Natural killer cell (primary cell): Measurements from ENCODE around the gene PER2. TPM values are rescaled to one million over a fixed set of nuclear protein-coding genes. Genes with fewer than 3 reads are reported as not detected.
"Not testable (repeated sequence)": the region's sequence is repeated elsewhere in the genome, so short reads cannot be mapped to it uniquely, and the experiment has no call there.

Source experiments
- ATAC-seq, 3 donors: fragments of 150-1000 bp in 2 of 3; fragments of 200-7000 bp in 1 of 3; cut with Tn5 transposase; 1 replicate in 1 of 3; 2 replicates in 2 of 3; pipeline ENCODE4 v1.10.0; 2021; ENCODE audit warnings: mild to moderate bottlenecking in 2 of 3, moderate library complexity in 2 of 3
- DNase-seq, 2 donors: peaks; one replicate each; pipeline versions ENCODE4 v3.0.0 to v3.0.0-alpha.2; 2013 to 2021; ENCODE audit warnings: mixed read lengths in 1 of 2
- H3K27ac ChIP-seq: one replicate; pipeline ENCODE4 v1.5.1; 2013; ENCODE audit warnings: mild to moderate bottlenecking, low read length
- H3K27me3 ChIP-seq: one replicate; pipeline ENCODE4 v1.6.1; 2013; ENCODE audit warnings: low read length; ENCODE audit not compliant: control insufficient read depth, insufficient read depth
- H3K36me3 ChIP-seq: one replicate; pipeline ENCODE4 v1.6.1; 2013; ENCODE audit warnings: low read length; ENCODE audit not compliant: control insufficient read depth, insufficient read depth
- H3K4me1 ChIP-seq: one replicate; pipeline ENCODE4 v1.6.1; 2013; ENCODE audit warnings: low read length; ENCODE audit not compliant: control insufficient read depth, insufficient read depth
- H3K4me3 ChIP-seq: one replicate; pipeline ENCODE4 v1.5.1; 2013; ENCODE audit warnings: low read length
- H3K9me3 ChIP-seq: one replicate; pipeline ENCODE4 v1.6.1; 2013; ENCODE audit warnings: low read length; ENCODE audit not compliant: control insufficient read depth, insufficient read depth
- H3K27ac Mint-ChIP-seq, 2 donors: one replicate each; pipeline ENCODE4 v1.8.0; 2022; ENCODE audit warnings: mild to moderate bottlenecking in 2 of 2, mixed read lengths in 2 of 2, moderate library complexity in 1 of 2
- H3K27me3 Mint-ChIP-seq, 2 donors: one replicate each; pipeline ENCODE4 v1.8.0; 2022; ENCODE audit warnings: low read depth in 2 of 2, mixed read lengths in 2 of 2
- H3K36me3 Mint-ChIP-seq: one replicate; pipeline ENCODE4 v1.8.0; 2022; ENCODE audit warnings: mixed read lengths
- H3K4me1 Mint-ChIP-seq, 2 donors: one replicate each; pipeline ENCODE4 v1.8.0; 2022; ENCODE audit warnings: mixed read lengths in 2 of 2
- H3K4me3 Mint-ChIP-seq: one replicate; pipeline ENCODE4 v1.8.0; 2022; ENCODE audit warnings: mild to moderate bottlenecking, moderate library complexity, mixed read lengths
- H3K9me3 Mint-ChIP-seq, 2 donors: one replicate each; pipeline ENCODE4 v1.8.0; 2022; ENCODE audit warnings: mixed read lengths in 2 of 2
- WGBS: methylation state at CpG from one replicate; pipeline ENCODE4 v1.1.7; 2013; ENCODE audit warnings: missing lambda C conversion rate; ENCODE audit not compliant: insufficient coverage; 5-methylcytosine and 5-hydroxymethylcytosine counted together
- intact Hi-C: fragments of 100-400 bp; cut with micrococcal nuclease; formaldehyde crosslinking; loops from one replicate; pipeline ENCODE4 v1.14.2; 2022
- total RNA-seq, 4 donors: library from RNA; stranded (reverse); fragments of 120-200 nt in 1 of 4; gene quantifications; one replicate each; pipeline versions ENCODE4 v1.2.3 to v1.2.4, GENCODE V29; 2013 to 2022
- TF ChIP-seq, protein P1 (sequence below): fragments of 200-600 bp; IDR thresholded peaks from one replicate; pipeline ENCODE4 v1.8.0; 2022; ENCODE audit warnings: antibody characterized with exemption

PER2 gene
- total RNA-seq, 3 donors from 2014 or later (not counting 1 experiment from before 2014, with no cell fraction given), result 26.3 to 32.9 (median 32.6) TPM

DNA sequence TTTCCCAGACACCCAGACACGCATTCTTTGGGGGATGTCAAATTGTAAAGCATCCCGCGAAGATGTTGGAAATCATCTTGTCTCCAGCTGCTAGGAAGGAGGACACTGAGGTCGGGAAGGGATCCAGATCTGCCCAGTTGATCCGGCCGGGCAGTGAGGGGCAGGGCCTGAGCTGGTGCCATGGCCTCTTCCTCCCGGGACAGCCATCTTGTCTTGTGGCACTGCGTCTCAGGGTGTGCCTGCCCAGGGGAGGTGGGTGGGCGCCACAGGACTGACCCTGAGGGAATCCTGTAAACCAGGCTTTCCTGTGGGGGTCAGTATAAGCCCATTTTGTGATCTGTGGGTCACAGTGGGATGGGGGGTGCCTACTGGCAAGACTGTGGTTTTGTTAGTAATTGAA is 42.0 kb upstream of the PER2 start:
- no peaks in the 10 kb centered on the region for H3K9me3 ChIP-seq
- TF ChIP-seq, protein P1, sequence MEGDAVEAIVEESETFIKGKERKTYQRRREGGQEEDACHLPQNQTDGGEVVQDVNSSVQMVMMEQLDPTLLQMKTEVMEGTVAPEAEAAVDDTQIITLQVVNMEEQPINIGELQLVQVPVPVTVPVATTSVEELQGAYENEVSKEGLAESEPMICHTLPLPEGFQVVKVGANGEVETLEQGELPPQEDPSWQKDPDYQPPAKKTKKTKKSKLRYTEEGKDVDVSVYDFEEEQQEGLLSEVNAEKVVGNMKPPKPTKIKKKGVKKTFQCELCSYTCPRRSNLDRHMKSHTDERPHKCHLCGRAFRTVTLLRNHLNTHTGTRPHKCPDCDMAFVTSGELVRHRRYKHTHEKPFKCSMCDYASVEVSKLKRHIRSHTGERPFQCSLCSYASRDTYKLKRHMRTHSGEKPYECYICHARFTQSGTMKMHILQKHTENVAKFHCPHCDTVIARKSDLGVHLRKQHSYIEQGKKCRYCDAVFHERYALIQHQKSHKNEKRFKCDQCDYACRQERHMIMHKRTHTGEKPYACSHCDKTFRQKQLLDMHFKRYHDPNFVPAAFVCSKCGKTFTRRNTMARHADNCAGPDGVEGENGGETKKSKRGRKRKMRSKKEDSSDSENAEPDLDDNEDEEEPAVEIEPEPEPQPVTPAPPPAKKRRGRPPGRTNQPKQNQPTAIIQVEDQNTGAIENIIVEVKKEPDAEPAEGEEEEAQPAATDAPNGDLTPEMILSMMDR, result no peak
- no peaks in the 10 kb centered on the region for H3K4me1 ChIP-seq
- H3K36me3 Mint-ChIP-seq, result no peaks in the 10 kb centered on the region
- no peaks in the 10 kb centered on the region for H3K9me3 Mint-ChIP-seq
- DNase-seq (no peak), ATAC-seq (no peak)
- no peak overlapping the region for H3K4me3 Mint-ChIP-seq
- H3K36me3 ChIP-seq, result peaks cover 10% of the 10 kb centered on the region
- H3K27me3 Mint-ChIP-seq, result no peaks in the 10 kb centered on the region
- intact Hi-C loops, result no loop called here
- 95% methylated on average over 9 of the region's 9 CpGs for WGBS
- H3K27ac Mint-ChIP-seq, result no peak overlapping the region
- no peak overlapping the region for H3K4me3 ChIP-seq
- H3K27me3 ChIP-seq, result no peaks in the 10 kb centered on the region
- no peak overlapping the region for H3K27ac ChIP-seq
- H3K4me1 Mint-ChIP-seq, result no peaks in the 10 kb centered on the region

GRCh38 chr2:238327751-238328150 is 39.3 kb upstream of the PER2 start:
- ATAC-seq (no peak), DNase-seq (no peak)
- Histone ChIP-seq H3K9me3 (no peaks in the 10 kb centered on the region), H3K27ac (no peak overlapping the region), H3K4me1 (no peaks in the 10 kb centered on the region), H3K27me3 (no peaks in the 10 kb centered on the region), H3K36me3 (peaks cover 10% of the 10 kb centered on the region), H3K4me3 (no peak overlapping the region)
- Mint-ChIP-seq H3K27me3 (no peaks in the 10 kb centered on the region), H3K27ac (no peak overlapping the region), H3K36me3 (no peaks in the 10 kb centered on the region), H3K9me3 (no peaks in the 10 kb centered on the region), H3K4me1 (no peaks in the 10 kb centered on the region), H3K4me3 (no peak overlapping the region)
- intact Hi-C loops, result no loop called here
- WGBS, result no CpG with 5 or more reads among the region's 3 CpGs
- TF ChIP-seq, protein P1, result no peak

- no peak for ATAC-seq
- H3K36me3 ChIP-seq, result peaks cover 10% of the 10 kb centered on the region
- Mint-ChIP-seq H3K9me3 (no peaks in the 10 kb centered on the region), H3K4me3 (no peak overlapping the region), H3K27ac (no peak overlapping the region), H3K36me3 (no peaks in the 10 kb centered on the region), H3K27me3 (no peaks in the 10 kb centered on the region), H3K4me1 (peaks cover 2% of the 10 kb centered on the region in 2 donors)
- H3K9me3 ChIP-seq, result no peaks in the 10 kb centered on the region
- TF ChIP-seq, protein P1, result no peak
- no peak overlapping the region for H3K27ac ChIP-seq
- DNase-seq, result no peak
- intact Hi-C loops, result no loop called here
- no peak overlapping the region for H3K4me3 ChIP-seq
- peaks cover under 1% of the 10 kb centered on the region for H3K4me1 ChIP-seq
- 97% methylated on average over 12 of the region's 12 CpGs for WGBS
- no peaks in the 10 kb centered on the region for H3K27me3 ChIP-seq
These were observed 38.5 kb upstream of the PER2 start for GRCh38 chr2:238326801-238327365.

DNA sequence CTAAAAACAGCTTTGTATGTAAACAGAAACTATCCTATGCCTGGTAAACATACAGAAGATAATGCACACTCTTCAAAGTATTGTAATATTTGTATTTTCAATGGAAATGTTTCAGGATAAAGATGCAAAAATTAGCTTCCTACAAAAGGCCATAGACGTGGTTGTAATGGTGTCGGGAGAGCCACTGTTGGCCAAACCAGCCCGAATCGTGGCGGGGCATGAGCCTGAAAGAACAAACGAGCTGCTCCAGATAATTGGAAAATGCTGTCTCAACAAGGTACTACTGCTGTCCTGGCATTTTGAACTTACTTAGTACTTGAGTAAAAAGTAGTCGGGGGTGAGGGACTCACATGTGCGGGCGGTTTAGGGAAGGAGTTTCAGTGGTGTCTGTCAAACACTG is 37.3 kb upstream of the PER2 start:
- peaks cover 10% of the 10 kb centered on the region for H3K36me3 ChIP-seq
- H3K4me1 Mint-ChIP-seq, result peaks cover 10% of the 10 kb centered on the region in 2 donors
- TF ChIP-seq, protein P1, result no peak
- H3K9me3 ChIP-seq, result no peaks in the 10 kb centered on the region
- no peaks in the 10 kb centered on the region for H3K27me3 Mint-ChIP-seq
- no peak overlapping the region for H3K27ac Mint-ChIP-seq
- no peak overlapping the region for H3K4me3 Mint-ChIP-seq
- H3K27ac ChIP-seq, result no peak overlapping the region
- no peak for ATAC-seq
- H3K4me1 ChIP-seq, result peaks cover 11% of the 10 kb centered on the region
- intact Hi-C loops, result no loop called here
- no peaks in the 10 kb centered on the region for H3K9me3 Mint-ChIP-seq
- H3K36me3 Mint-ChIP-seq, result no peaks in the 10 kb centered on the region
- 95% methylated on average over 9 of the region's 9 CpGs for WGBS
- H3K27me3 ChIP-seq, result no peaks in the 10 kb centered on the region
- H3K4me3 ChIP-seq, result no peak overlapping the region
- DNase-seq, result no peak

GRCh38 chr2:238324248-238324647 is 35.8 kb upstream of the PER2 start:
- DNase-seq, H3K9me3 ChIP-seq, ATAC-seq, intact Hi-C loops, H3K27me3 Mint-ChIP-seq, H3K4me3 ChIP-seq, H3K27ac Mint-ChIP-seq, H3K36me3 Mint-ChIP-seq, H3K27ac ChIP-seq, H3K9me3 Mint-ChIP-seq, H3K27me3 ChIP-seq, H3K4me3 Mint-ChIP-seq: not testable (repeated sequence)
- peaks cover 10% of the 10 kb centered on the region in 2 donors for H3K4me1 Mint-ChIP-seq
- WGBS, result 91% methylated on average over 7 of the region's 7 CpGs
- H3K4me1 ChIP-seq, result peaks cover 18% of the 10 kb centered on the region
- peaks cover 10% of the 10 kb centered on the region for H3K36me3 ChIP-seq
